ENCODE results near the gene SLC6A6. TPM values are rescaled to one million over a fixed set of nuclear protein-coding genes. Genes with fewer than 3 reads are reported as not detected.

The SLC6A6 gene
- polyA plus RNA-seq (2012; ENCODE audit: insufficient read depth, insufficient read length): 16.7 TPM

GRCh38 chr3:14402304-14402811 is at the start of gene SLC6A6:
Gene SLC6A6, plus strand, starts transcription at chr3:14402606. Its CDS starts 41,029 bp downstream, at chr3:14443635.
- peak; percentile 95 for DNase-seq (ENCODE audit: low read depth, low spot score)
- peak within 1 kb of the TSS; percentile 100 for H3K4me3 ChIP-seq (ENCODE audit: low read length)

- no peak for DNase-seq (ENCODE audit: low read depth, low spot score)
- no peak overlapping the region for H3K4me3 ChIP-seq (ENCODE audit: low read length)
Observed at GRCh38 chr3:14353502-14353901, 48.9 kb upstream of the SLC6A6 start.

DNA sequence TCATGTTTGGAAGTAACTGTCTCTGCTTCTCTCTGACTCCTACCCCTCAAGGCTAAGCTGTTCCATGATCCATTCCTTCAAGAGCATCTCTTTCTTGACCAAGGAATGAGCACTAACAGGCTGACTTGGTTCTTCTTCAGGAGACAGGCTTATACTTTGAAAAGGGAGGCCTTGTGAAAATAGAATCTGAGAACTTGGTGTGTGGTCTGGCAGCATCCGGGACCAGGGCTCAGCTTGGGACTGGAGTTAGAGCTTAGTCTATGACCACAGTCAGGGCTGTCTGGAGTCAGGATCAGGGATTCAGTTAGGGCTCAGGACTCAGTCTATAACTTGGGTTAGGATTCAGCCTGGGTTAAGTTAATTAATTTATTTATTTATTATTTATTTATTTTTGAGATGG is 44.9 kb upstream of the SLC6A6 start:
- DNase-seq (ENCODE audit: low read depth, low spot score): no peak
- no peak overlapping the region for H3K4me3 ChIP-seq (ENCODE audit: low read length)

- no peak overlapping the region for H3K4me3 ChIP-seq (ENCODE audit: low read length)
- no peak for DNase-seq (ENCODE audit: low read depth, low spot score)
Observed at GRCh38 chr3:14358426-14359211, 43.8 kb upstream of the SLC6A6 start.

DNA sequence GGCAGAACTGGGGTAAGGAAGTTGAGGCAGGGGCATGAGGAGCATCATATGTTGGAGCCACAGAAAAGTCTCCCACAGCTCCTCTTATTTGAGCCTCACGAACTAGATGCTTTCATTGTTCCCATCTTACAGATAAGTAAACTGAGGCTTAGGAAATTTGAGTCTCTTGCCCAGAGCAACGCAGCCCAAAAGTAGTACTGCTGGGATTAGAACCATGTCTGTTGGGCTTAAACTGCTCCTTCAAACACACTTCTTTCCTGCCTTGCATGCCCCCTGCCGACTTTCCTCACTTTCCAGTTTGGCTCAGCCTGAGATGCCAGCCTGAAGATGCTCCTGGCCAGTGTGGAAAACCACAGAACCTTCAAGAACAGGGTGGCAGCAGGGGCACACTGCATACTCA is 43.1 kb upstream of the SLC6A6 start:
- no peak for DNase-seq (ENCODE audit: low read depth, low spot score)
- no peak overlapping the region for H3K4me3 ChIP-seq (ENCODE audit: low read length)

DNA sequence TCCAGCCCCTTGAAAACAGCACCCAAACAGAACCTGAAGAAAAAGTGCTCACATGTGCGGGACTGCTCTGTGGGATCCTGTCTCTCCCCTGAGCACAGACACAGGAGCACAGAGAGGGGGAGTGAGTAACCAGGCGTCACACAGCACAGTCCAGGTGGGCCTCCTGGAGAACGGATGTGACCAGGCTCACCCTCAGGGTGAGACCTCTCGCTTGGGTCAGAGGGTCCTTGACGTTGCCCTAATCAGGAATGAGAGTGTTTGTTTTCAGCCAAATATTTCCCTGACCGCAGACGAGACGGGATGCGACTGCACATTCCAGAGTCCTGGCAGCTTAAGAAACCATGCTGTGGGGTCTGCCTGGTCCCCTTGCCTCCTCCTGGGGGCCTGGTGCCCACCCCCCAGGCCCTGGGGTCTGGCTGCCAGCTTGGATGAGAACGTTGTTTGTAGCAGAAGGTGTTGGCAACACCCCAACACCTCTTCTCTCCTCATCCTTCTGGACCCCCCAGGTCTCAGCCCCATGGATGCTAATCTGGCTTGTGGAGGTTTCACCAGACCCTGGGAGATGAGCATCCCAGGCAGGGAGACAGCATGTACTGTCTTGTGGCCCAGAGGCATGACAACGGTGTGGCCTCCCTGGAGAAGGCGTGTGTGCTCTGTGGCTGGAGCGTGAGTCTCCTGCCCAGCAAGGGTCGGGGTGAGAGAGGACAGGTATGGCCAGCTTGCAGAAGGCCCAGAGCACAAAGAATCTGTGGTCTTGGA is 42.1 kb upstream of the SLC6A6 start:
- no peak for DNase-seq (ENCODE audit: low read depth, low spot score)
- no peak overlapping the region for H3K4me3 ChIP-seq (ENCODE audit: low read length)

DNA sequence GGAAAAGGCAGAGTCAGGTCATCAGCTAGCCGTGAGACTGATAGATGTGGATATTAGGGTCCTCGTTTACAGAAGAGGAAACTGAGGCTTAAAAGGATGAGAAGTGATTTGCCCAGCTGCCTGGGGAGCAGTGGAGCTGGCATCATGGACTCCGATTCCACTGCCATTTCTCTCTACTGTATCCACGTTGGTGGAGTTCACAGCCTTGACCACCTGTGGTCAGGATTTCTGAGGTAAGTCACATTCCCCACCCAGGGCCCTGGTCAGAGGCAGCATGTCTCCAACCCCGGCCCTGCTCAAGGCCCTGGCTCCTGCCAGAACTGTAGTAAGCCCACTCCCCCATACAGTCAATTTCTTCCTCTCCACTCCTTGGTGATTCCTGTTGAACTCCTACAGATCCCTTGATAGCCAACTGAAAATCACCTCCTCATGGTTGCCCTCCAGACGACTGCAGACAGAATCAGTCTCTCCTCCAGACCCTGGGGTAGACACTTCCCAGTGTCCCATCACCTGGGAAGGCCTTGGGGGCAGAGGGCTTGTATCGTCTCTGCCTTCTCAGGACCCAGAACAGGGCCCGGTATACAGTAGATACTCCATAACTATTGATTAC is 41.2 kb upstream of the SLC6A6 start:
- DNase-seq (ENCODE audit: low read depth, low spot score): no peak

DNA sequence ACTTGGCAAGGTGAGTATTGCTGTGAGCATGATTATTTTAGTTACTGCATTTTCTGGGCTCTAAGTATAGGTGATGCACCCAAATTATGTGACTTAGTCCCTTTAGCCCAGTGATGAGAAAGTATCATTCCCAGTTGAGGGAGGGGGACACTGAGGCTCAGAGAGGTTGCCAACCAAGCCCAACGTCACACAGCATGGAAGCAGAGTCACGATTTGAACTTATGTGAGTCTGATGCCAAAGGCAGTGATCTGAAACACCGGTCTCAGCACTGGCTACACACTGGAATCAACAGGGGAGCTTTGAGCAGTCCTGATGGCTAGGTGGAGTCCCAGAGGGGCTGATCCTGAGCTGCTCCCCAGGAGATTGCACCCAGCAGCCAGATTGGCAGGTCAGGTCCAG is 39.5 kb upstream of the SLC6A6 start:
- DNase-seq (ENCODE audit: low read depth, low spot score): no peak

More for the DNA sequence above, 41.2 kb upstream of the SLC6A6 start:
- no peak overlapping the region for H3K4me3 ChIP-seq (ENCODE audit: low read length)

GRCh38 chr3:14363379-14363778 is 39.0 kb upstream of the SLC6A6 start:
- no peak for DNase-seq (ENCODE audit: low read depth, low spot score)
- H3K4me3 ChIP-seq (ENCODE audit: low read length): no peak overlapping the region

More for the DNA sequence above, 39.5 kb upstream of the SLC6A6 start:
- no peak overlapping the region for H3K4me3 ChIP-seq (ENCODE audit: low read length)

- DNase-seq (ENCODE audit: low read depth, low spot score): no peak
- no peak overlapping the region for H3K4me3 ChIP-seq (ENCODE audit: low read length)
Observed at GRCh38 chr3:14363991-14364390, 38.4 kb upstream of the SLC6A6 start.

DNA sequence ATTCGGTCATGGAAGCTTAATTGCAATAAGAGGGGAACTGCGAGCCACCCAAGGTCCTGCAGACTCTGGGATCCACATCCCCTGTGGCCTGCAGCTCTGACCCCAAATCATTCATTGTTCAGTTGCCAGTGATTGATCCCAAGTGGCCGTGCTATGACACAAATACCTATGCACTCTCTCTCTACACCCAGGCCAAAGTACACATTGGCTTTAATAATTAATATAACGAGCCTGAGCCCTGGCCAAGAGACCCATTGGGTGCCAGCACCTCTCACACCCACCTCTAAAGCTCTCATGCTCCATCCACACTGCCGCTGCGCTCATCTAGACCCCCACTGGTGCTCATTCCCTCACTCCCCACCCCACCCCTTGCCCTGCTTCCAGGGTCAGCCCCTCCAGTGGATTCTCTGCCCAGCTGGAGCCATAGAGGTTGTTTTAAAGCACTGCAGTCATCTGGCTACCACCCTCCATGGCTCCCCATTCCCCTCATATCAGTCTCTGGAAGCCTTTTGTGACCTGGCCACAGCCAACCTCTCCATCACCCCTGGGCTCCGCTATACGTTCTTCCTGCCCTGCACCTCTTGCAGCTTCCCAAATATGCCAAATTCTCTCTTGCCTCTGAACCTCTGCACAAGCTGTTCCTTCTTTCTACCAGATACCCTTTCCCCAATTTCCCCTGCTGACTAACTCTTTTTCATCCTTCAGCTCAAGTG is 37.7 kb upstream of the SLC6A6 start:
- DNase-seq (ENCODE audit: low read depth, low spot score): no peak
- no peak overlapping the region for H3K4me3 ChIP-seq (ENCODE audit: low read length)

GRCh38 chr3:14366248-14366647 is 36.2 kb upstream of the SLC6A6 start:
- H3K4me3 ChIP-seq (ENCODE audit: low read length): no peak overlapping the region
- DNase-seq (ENCODE audit: low read depth, low spot score): no peak

DNA sequence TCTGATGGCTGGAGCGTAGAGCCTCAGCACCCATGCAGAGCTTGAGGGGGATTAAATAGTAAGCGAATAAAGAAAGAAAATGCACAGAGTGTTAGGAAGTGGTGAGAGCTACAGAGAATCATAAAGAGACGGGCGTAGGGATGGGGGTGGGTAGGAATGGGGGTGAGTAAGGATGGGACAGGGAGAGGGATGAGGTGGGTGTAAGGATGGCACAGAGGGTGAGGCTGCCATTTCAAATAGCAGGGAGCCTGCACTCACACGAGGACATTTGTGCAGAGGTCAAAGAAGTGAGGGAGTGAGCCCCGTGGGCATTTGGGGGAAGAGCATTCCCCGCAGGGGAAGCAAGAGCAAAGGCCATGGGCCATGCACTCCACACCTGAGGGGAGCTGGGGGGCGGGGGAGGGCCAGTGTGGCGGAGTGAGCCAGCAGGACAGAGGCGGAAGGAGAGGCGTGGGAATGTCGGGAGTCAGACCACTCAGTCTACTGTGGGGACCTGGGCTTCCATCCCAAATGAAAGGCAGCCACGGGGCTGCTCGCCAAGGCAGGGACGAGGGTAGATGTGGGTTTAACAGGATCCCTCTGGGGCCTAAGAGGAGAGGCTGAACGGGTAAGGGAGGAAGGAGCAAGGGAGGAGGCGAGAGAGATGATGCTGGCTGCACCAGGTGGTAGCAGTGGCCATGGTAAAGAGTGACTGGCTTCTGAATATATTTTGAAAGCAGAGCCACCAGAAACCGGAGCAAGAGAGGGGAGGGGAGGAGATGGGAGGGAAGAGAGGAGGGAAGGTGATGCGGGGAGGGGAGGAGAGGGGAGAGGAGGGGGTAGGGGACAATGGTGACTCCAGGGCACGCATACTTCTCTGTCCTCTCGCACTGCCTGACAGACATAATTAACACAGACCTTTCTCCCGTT is 35.2 kb upstream of the SLC6A6 start:
- no peak overlapping the region for H3K4me3 ChIP-seq (ENCODE audit: low read length)
- no peak for DNase-seq (ENCODE audit: low read depth, low spot score)

GRCh38 chr3:14368146-14368545 is 34.3 kb upstream of the SLC6A6 start:
- H3K4me3 ChIP-seq (ENCODE audit: low read length): no peak overlapping the region
- no peak for DNase-seq (ENCODE audit: low read depth, low spot score)

DNA sequence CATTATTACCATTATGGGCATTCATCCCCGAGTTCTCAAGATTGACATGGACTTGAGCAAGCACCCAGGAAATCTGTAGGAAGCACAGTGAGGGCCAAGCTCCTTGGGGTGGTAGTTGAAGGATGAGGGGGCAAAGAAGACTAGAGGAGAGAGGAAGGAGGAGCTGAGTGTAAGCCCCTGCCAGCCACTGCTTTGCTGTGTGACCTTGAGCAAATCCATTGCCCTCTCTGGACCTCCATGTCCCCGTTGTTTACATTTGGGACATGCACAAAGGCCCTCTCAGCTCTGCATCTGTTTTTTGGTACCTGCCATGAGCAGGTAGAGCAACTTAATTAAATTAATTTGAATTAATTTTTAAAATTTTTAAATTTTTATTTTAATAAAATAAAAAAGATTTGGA is 33.5 kb upstream of the SLC6A6 start:
- H3K4me3 ChIP-seq (ENCODE audit: low read length): no peak overlapping the region
- no peak for DNase-seq (ENCODE audit: low read depth, low spot score)

DNA sequence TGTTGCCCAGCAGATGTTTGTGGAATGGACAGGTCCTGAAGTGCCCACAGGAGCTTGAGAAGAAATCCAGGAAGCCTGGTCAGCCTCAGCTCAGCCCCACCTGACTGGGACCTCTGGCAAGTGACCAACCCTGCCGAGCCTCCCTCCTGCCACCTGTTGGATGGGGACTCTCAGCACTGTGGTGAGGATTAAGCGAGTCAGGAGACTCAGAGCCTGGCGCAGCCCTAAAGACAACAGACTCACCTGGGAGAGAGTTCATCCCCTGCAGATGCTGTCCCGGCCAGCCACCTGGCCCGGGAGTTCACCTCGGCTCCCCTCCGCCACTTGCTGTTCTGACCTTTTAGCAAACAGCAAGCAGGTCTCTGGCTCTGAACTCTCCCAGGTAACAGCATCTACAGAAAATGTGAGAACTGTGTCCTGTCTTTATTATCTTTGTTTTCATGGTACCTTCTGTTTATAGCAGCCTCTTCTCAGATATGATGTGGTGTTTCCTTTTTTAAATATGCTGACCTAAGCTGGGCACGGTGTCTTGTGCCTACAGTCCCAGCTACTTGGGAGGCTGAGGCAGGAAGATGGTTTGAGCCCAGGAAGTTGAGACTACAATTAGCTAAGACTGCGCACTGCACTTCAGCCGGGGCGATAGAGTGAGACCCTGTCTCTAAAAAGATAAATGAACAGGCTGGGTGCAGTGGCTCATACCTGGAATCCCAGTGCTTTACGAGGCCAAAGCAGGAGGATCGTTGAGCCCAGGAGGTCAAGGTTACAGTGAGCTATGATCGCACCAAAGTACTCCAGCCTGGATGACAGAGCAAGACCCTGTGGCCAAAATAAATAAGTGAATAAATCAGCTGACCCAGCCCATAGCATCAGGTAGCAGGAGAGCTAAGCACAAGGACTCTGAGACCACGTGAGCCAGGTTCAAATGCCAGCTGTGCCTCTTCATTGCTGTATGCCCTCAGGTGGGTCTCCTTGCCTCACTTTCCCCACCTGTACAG is 32.4 kb upstream of the SLC6A6 start:
- no peak for DNase-seq (ENCODE audit: low read depth, low spot score)
- H3K4me3 ChIP-seq (ENCODE audit: low read length): no peak overlapping the region
